Ovary (tissue), 9 donors: Measurements from ENCODE around the gene FBXO48. TPM values are rescaled to one million over a fixed set of nuclear protein-coding genes. Genes with fewer than 3 reads are reported as not detected.

Experiments used
- DNase-seq, 5 donors: peaks; one replicate each; pipeline ENCODE4 v3.0.0-alpha.2; 2019 to 2020
- H3K27ac ChIP-seq, 2 donors: fragments of 200-600 bp; one replicate each; pipeline versions ENCODE4 v1.5.1 to v1.8.0; 2019 to 2022
- H3K27me3 ChIP-seq: fragments of 200-600 bp; one replicate; pipeline ENCODE4 v1.8.0; 2022
- H3K36me3 ChIP-seq: fragments of 200-600 bp; sonication (generic); one replicate; pipeline ENCODE4 v1.5.1; 2019
- H3K4me1 ChIP-seq: one replicate; pipeline ENCODE4 v1.8.1; 2013; ENCODE audit warnings: mild to moderate bottlenecking, moderate library complexity; ENCODE audit not compliant: insufficient read depth
- H3K4me3 ChIP-seq: fragments of 200-600 bp; sonication (generic); one replicate; pipeline ENCODE4 v1.5.1; 2017
- H3K9me3 ChIP-seq, 2 donors: fragments of 200-600 bp in 1 of 2; sonication (generic) in 1 of 2; one replicate each; pipeline versions ENCODE4 v1.5.1 to v1.8.1; 2013 to 2019; ENCODE audit warnings: mild to moderate bottlenecking in 1 of 2, moderate library complexity in 1 of 2
- CTCF ChIP-seq, 3 donors: fragments of 450-650 bp in 2 of 3; fragments of 200-600 bp in 1 of 3; IDR thresholded peaks; one replicate each; pipeline versions ENCODE4 v1.5.1 to v1.8.0; 2016 to 2022; ENCODE audit warnings: antibody characterized with exemption in 3 of 3, mild to moderate bottlenecking in 1 of 3
- EP300 ChIP-seq: sonication (generic); formaldehyde crosslinking; IDR thresholded peaks from one replicate; pipeline ENCODE4 v1.6.1; 2017; ENCODE audit warnings: antibody characterized with exemption
- POLR2A ChIP-seq: fragments of 450-650 bp; IDR thresholded peaks from one replicate; pipeline ENCODE4 v1.6.1; 2017; ENCODE audit warnings: antibody characterized with exemption, mild to moderate bottlenecking, moderate library complexity
- WGBS, 3 donors: extraction: QIAGEN DNeasy Blood & Tissue Kit in 1 of 3; methylation state at CpG; one replicate each; pipeline versions ENCODE4 v1.1.5 to v1.1.7; 2013 to 2017; 5-methylcytosine and 5-hydroxymethylcytosine counted together
- intact Hi-C, 4 donors: fragments of 100-400 bp; cut with DNase I; formaldehyde crosslinking; loops; one replicate each; pipeline versions ENCODE4 v1.11.0 to v1.15.1; 2022 to 2023
- polyA plus RNA-seq, 2 donors: library from polyadenylated mRNA; stranded (reverse); fragments of 200-250 nt in 1 of 2; fragments of 350-450 nt in 1 of 2; fragmentation: Illumina TruSeq in 1 of 2; extraction: RNeasy Lipid Tissue Mini Kit (QIAGEN cat#74804) in 1 of 2; gene quantifications; one replicate each; pipeline ENCODE4 v1.2.3, GENCODE V29; 2013 to 2014
- total RNA-seq, 7 donors: library from RNA; depleted of rRNA in 2 of 7; stranded (reverse); fragments of >200 nt in 2 of 7; fragmentation: NEBNext Ultra II Directional in 3 of 7; extraction: Animal tissue kit (Norgen Biotek cat#: 25700) in 3 of 7; gene quantifications; one replicate each; pipeline versions ENCODE4 v1.1.0 to v1.2.4, GENCODE V29; 2016 to 2023
- donor health status: DM: no; HTN: no; CAD: no; lungs with moderate emphysema.
- donor health status: DM: no; HTN: no; CAD: no.
- donor health status: Bipolar disorder and iron deficiency.
- donor health status: DM: yes; HTN: yes; CAD: no.
- donor health status: DM: no; HTN: no; CAD: no.
- donor health status: DM: yes; HTN: yes; CAD: no.

The FBXO48 gene
- total and polyA plus RNA-seq, 9 donors = 0.57 to 1.9 (median 1.1) TPM

- 26 to 49% (median 36%) methylated on average over 1 of the region's 1 CpG for WGBS, 3 donors
- DNase-seq = no peak
- H3K4me1 ChIP-seq = no peaks in the 10 kb centered on the region
- H3K36me3 ChIP-seq = no peaks in the 10 kb centered on the region
- no peak overlapping the region for H3K27ac ChIP-seq
- H3K27me3 ChIP-seq = no peaks in the 10 kb centered on the region
- no peaks in the 10 kb centered on the region for H3K9me3 ChIP-seq
- no peak overlapping the region for H3K4me3 ChIP-seq
- TF ChIP-seq CTCF (IDR thresholded peaks at IDR 0.05) (no peak), POLR2A (no peak), EP300 (no peak)
- intact Hi-C loops = no loop called here
Observed at GRCh38 chr2:68418419-68418818, 48.7 kb downstream of the FBXO48 start.

- no peak overlapping the region for H3K4me3 ChIP-seq
- intact Hi-C loops = no loop called here
- H3K27ac ChIP-seq = no peak overlapping the region
- H3K9me3 ChIP-seq = no peaks in the 10 kb centered on the region
- H3K27me3 ChIP-seq = no peaks in the 10 kb centered on the region
- no peak for DNase-seq
- H3K4me1 ChIP-seq = no peaks in the 10 kb centered on the region
- no peaks in the 10 kb centered on the region for H3K36me3 ChIP-seq
- TF ChIP-seq POLR2A (no peak), CTCF (IDR thresholded peaks at IDR 0.05) (no peak), EP300 (no peak)
- 46 to 100% (median 52%) methylated on average over 1 of the region's 1 CpG for WGBS, 3 donors
Observed at GRCh38 chr2:68417926-68418325, 49.2 kb downstream of the FBXO48 start.

- Histone ChIP-seq H3K4me1 (no peaks in the 10 kb centered on the region), H3K9me3 (no peaks in the 10 kb centered on the region), H3K36me3 (no peaks in the 10 kb centered on the region), H3K27ac (no peak overlapping the region), H3K27me3 (no peaks in the 10 kb centered on the region), H3K4me3 (no peak overlapping the region)
- 95 to 98% (median 97%) methylated on average over 9 of the region's 9 CpGs for WGBS, 3 donors
- TF ChIP-seq EP300 = no peak
- no peak for TF ChIP-seq POLR2A
- DNase-seq = no peak
- intact Hi-C loops = no loop called here
Observed at GRCh38 chr2:68416081-68416675, 50.9 kb downstream of the FBXO48 start.

- intact Hi-C loops = no loop called here
- no peak for DNase-seq
- no peak for TF ChIP-seq CTCF (IDR thresholded peaks at IDR 0.05)
- no peak for TF ChIP-seq POLR2A
- no peak for TF ChIP-seq EP300
- Histone ChIP-seq H3K4me3 (no peak overlapping the region), H3K27me3 (no peaks in the 10 kb centered on the region), H3K9me3 (no peaks in the 10 kb centered on the region), H3K4me1 (no peaks in the 10 kb centered on the region), H3K27ac (no peak overlapping the region), H3K36me3 (no peaks in the 10 kb centered on the region)
Observed at GRCh38 chr2:68415521-68415920, 51.6 kb downstream of the FBXO48 start.

- Histone ChIP-seq H3K27me3 (no peaks in the 10 kb centered on the region), H3K9me3 (no peaks in the 10 kb centered on the region), H3K4me3 (no peak overlapping the region), H3K36me3 (no peaks in the 10 kb centered on the region), H3K4me1 (no peaks in the 10 kb centered on the region), H3K27ac (no peak overlapping the region)
- TF ChIP-seq CTCF (IDR thresholded peaks at IDR 0.05) (no peak), EP300 (no peak), POLR2A (no peak)
- WGBS, 3 donors = 67 to 85% (median 76%) methylated on average over 3 of the region's 3 CpGs
- intact Hi-C loops = no loop called here
- no peak for DNase-seq
Observed at GRCh38 chr2:68414876-68415275, 52.2 kb downstream of the FBXO48 start.
